SK-N-SH treated with all-trans-retinoic acid at 6 μM for 48 hours (cell line): ENCODE measurements around the gene FBXO17.

Experiments used
- ARNTL ChIP-seq: fragments of 450-650 bp; formaldehyde crosslinking; IDR thresholded peaks from 2 replicates; pipeline ENCODE4 v1.5.0; 2020; ENCODE audit warnings: low read depth, mild to moderate bottlenecking, moderate library complexity, borderline replicate concordance
- CREB5 ChIP-seq: fragments of 250-450 bp; sonication (Bioruptor Pico); IDR thresholded peaks from 2 replicates; pipeline ENCODE4 v1.5.1; 2020; ENCODE audit warnings: low read depth, mild to moderate bottlenecking, moderate library complexity
- CSRNP3 ChIP-seq: fragments of 250-450 bp; sonication (Bioruptor Pico); IDR thresholded peaks from 2 replicates; pipeline ENCODE4 v1.5.1; 2021; ENCODE audit warnings: mild to moderate bottlenecking, moderate library complexity
- RARB ChIP-seq: fragments of 250-450 bp; sonication (Bioruptor Pico); IDR thresholded peaks from 2 replicates; pipeline ENCODE4 v1.8.0; 2021; ENCODE audit warnings: mild to moderate bottlenecking, moderate library complexity
- SNAI2 ChIP-seq: fragments of 250-450 bp; sonication (Bioruptor Pico); IDR thresholded peaks from 2 replicates; pipeline ENCODE4 v1.5.0; 2020; ENCODE audit warnings: mild to moderate bottlenecking, moderate library complexity
- TOX ChIP-seq: fragments of 250-450 bp; sonication (Bioruptor Pico); IDR thresholded peaks from 2 replicates; pipeline ENCODE4 v1.8.0; 2021; ENCODE audit warnings: mild to moderate bottlenecking, moderate library complexity, borderline replicate concordance
- ZFP3 ChIP-seq: fragments of 250-450 bp; sonication (Bioruptor Pico); IDR thresholded peaks from 2 replicates; pipeline ENCODE4 v1.5.0; 2020; ENCODE audit warnings: mild to moderate bottlenecking, moderate library complexity
- ZNF565 ChIP-seq: fragments of 450-650 bp; formaldehyde crosslinking; conservative IDR thresholded peaks from 2 replicates; pipeline ENCODE4 v1.5.0; 2020; ENCODE audit warnings: low read depth, mild to moderate bottlenecking, moderate library complexity
- ZNF70 ChIP-seq: fragments of 450-650 bp; formaldehyde crosslinking; IDR thresholded peaks from 2 replicates; pipeline ENCODE4 v1.5.0; 2020; ENCODE audit warnings: mild to moderate bottlenecking, moderate library complexity
- ZNF8 ChIP-seq: fragments of 450-650 bp; formaldehyde crosslinking; IDR thresholded peaks from 2 replicates; pipeline ENCODE4 v1.5.0; 2020; ENCODE audit warnings: mild to moderate bottlenecking, moderate library complexity

GRCh38 chr19:38899447-38900201 is 75.9 kb downstream of the FBXO17 start, which contains the start of the genes NFKBIB and SIRT2:
- TF ChIP-seq SNAI2 (no peak), TOX (no peak), ZNF8 (CRISPR knock-in tag) (no peak), ZNF565 (no peak), ZNF70 (CRISPR knock-in tag) (no peak), ZFP3 (CRISPR knock-in tag) (no peak), CREB5 (CRISPR knock-in tag) (no peak), CSRNP3 (no peak), ARNTL (CRISPR knock-in tag) (no peak), RARB (CRISPR knock-in tag) (no peak)
